ENCODE data around the gene MYO7B. TPM values are rescaled to one million over a fixed set of nuclear protein-coding genes. Genes with fewer than 3 reads are reported as not detected.

Gene MYO7B
- total and polyA plus RNA-seq, 8 donors: under 0.01 to 155 (median 0.48) TPM; not detected in 2

- WGBS, 5 donors: 62 to 82% (median 73%) methylated on average over 2 of the region's 2 CpGs
- Histone ChIP-seq H3K27ac (no peak overlapping the region), H3K9me3 (no peaks in the 10 kb centered on the region), H3K27me3 (no peaks in the 10 kb centered on the region), H3K4me3 (no peak overlapping the region), H3K4me1 (peaks cover 0 to 7% (median 0%) of the 10 kb centered on the region in 4 donors), H3K36me3 (peaks cover 28 to 100% (median 98%) of the 10 kb centered on the region in 4 donors)
- DNase-seq: no peak
- TF ChIP-seq POLR2AphosphoS5 (IDR thresholded peaks at IDR 0.05) (no peak), CTCF (IDR thresholded peaks at IDR 0.05) (no peak), POLR2A (IDR thresholded peaks at IDR 0.05) (no peak), EP300 (IDR thresholded peaks at IDR 0.05) (no peak)
- intact Hi-C loops (cut with DNase I; ENCODE audit: low total_unique reads): no loop called here
Observed at GRCh38 chr2:127498386-127498785, 37.1 kb upstream of the MYO7B start.

- no peak for DNase-seq
- Histone ChIP-seq H3K4me1 (peaks cover 4 to 30% (median 13%) of the 10 kb centered on the region in 4 donors), H3K36me3 (peaks cover 33 to 73% (median 71%) of the 10 kb centered on the region in 4 donors), H3K9me3 (no peaks in the 10 kb centered on the region), H3K4me3 (no peak overlapping the region), H3K27me3 (no peaks in the 10 kb centered on the region), H3K27ac (no peak overlapping the region)
- 95 to 98% (median 96%) methylated on average over 2 of the region's 2 CpGs for WGBS, 5 donors
- intact Hi-C loops (cut with DNase I; ENCODE audit: low total_unique reads): no loop called here
- TF ChIP-seq EP300 (IDR thresholded peaks at IDR 0.05) (no peak), CTCF (IDR thresholded peaks at IDR 0.05) (no peak), POLR2AphosphoS5 (IDR thresholded peaks at IDR 0.05) (no peak), POLR2A (IDR thresholded peaks at IDR 0.05) (no peak)
Observed at GRCh38 chr2:127503491-127503890, 32.0 kb upstream of the MYO7B start.

- DNase-seq: no peak
- intact Hi-C loops (cut with DNase I; ENCODE audit: low total_unique reads): no loop called here
- Histone ChIP-seq H3K36me3 (peaks cover 30 to 60% (median 58%) of the 10 kb centered on the region in 4 donors), H3K4me3 (no peak overlapping the region), H3K4me1 (peaks cover 11 to 39% (median 21%) of the 10 kb centered on the region in 4 donors), H3K27ac (no peak overlapping the region), H3K9me3 (no peaks in the 10 kb centered on the region), H3K27me3 (no peaks in the 10 kb centered on the region)
- 85 to 93% (median 93%) methylated on average over 11 of the region's 11 CpGs for WGBS, 5 donors
- TF ChIP-seq EP300 (IDR thresholded peaks at IDR 0.05) (no peak), POLR2AphosphoS5 (IDR thresholded peaks at IDR 0.05) (no peak), POLR2A (IDR thresholded peaks at IDR 0.05) (no peak), CTCF (IDR thresholded peaks at IDR 0.05) (no peak)
Observed at GRCh38 chr2:127504552-127505430, 30.7 kb upstream of the MYO7B start.

- peaks cover 11 to 42% (median 21%) of the 10 kb centered on the region in 4 donors for H3K4me1 ChIP-seq
- H3K9me3 ChIP-seq: no peaks in the 10 kb centered on the region
- H3K27ac ChIP-seq: no peak overlapping the region
- H3K36me3 ChIP-seq: peaks cover 25 to 43% (median 41%) of the 10 kb centered on the region in 4 donors
- intact Hi-C loops (cut with DNase I; ENCODE audit: low total_unique reads): no loop called here
- no peak for DNase-seq
- H3K4me3 ChIP-seq: no peak overlapping the region
- TF ChIP-seq POLR2AphosphoS5 (IDR thresholded peaks at IDR 0.05): no peak
- no peak for TF ChIP-seq EP300 (IDR thresholded peaks at IDR 0.05)
- TF ChIP-seq CTCF (IDR thresholded peaks at IDR 0.05): no peak
- no peak for TF ChIP-seq POLR2A (IDR thresholded peaks at IDR 0.05)
- H3K27me3 ChIP-seq: no peaks in the 10 kb centered on the region
- 48 to 85% (median 57%) methylated on average over 1 of the region's 1 CpG for WGBS, 5 donors
Observed at GRCh38 chr2:127506510-127506909, 29.0 kb upstream of the MYO7B start.

All from stomach (tissue), 9 donors.